GM18858 (cell line): ENCODE measurements around the gene DEFB128.

Experiments
- ATAC-seq: cut with Tn5 transposase; IDR thresholded peaks from one replicate; pipeline ENCODE4 v1.9.1; 2021; ENCODE audit not compliant: unreplicated experiment

The DEFB128 gene

DNA sequence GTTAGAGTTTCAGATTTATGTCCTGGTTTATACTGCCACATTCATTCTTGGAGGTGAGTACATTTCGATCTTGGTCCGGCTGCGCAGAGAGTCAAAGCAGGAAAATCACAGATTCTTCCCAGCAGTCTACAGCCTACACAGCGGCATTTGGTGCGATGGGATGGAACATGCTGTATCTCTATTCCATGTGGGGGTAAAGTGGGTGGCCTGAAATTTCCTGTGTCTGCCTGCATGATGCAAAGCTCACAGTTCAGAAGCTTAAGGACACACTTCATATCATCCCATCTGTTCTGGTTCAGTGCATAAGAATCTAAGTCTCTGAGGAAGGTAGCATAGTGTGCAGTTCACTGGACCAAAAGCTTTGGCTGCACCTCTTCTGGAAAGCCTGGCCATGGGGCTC, 32.4 kb downstream of the DEFB128 start, which contains the start of gene DEFB127:
Gene DEFB127 (plus strand): TSS at position 301 of the 400 bp plus-strand sequence. CDS start 91 bp downstream, at position 392.
- no peak for ATAC-seq

- no peak for ATAC-seq
These were observed 37.4 kb downstream of the DEFB128 start for GRCh38 chr20:152131-152530.

DNA sequence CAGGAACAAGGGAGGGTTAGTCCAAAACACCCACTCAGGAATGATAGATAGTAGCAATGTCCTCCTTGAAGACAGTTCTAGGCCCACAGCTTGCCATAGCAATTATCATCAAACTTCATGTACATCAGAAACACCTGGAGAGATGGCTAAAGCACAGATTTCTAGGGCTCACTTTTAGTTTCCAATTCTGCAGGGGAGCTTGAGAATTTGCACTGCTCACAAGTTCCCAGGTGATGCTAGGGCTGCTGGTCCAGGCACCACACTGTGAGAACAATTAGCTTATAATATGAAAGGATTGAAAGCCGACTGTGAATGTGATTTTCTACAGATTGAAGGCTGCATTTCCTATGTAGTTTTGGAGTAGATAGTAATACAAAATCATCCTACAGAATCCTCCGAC, 43.6 kb downstream of the DEFB128 start:
- ATAC-seq: no peak

- no peak for ATAC-seq
These were observed 47.2 kb downstream of the DEFB128 start, which contains the start of gene DEFB126 for GRCh38 chr20:142290-142689. Gene DEFB126, plus strand, starts transcription at chr20:142590. Its CDS starts 39 bp downstream, at chr20:142629.
